ENCODE measurements around the gene PPP2R3B. TPM values are rescaled to one million over a fixed set of nuclear protein-coding genes. Genes with fewer than 3 reads are reported as not detected.

Gene PPP2R3B
- total RNA-seq, 1 donor from 2014 or later, result 38.3 TPM

GRCh38 chrX:338836-339400 lies 47.8 kb downstream of the PPP2R3B start:
- TF ChIP-seq CTCF (conservative IDR thresholded peaks at IDR 0.05; ENCODE audit: low read depth, low read length), result no peak
- H3K4me3 ChIP-seq (ENCODE audit: low read depth, low read length), result no peak overlapping the region
- DNase-seq (ENCODE audit: low read depth), result no peak

- no peak overlapping the region for H3K4me3 ChIP-seq (ENCODE audit: low read depth, low read length)
- no peak for DNase-seq (ENCODE audit: low read depth)
- no peak for TF ChIP-seq CTCF (conservative IDR thresholded peaks at IDR 0.05; ENCODE audit: low read depth, low read length)
These were observed 48.3 kb downstream of the PPP2R3B start for GRCh38 chrX:338281-338835.

GRCh38 chrX:337331-337831 lies 49.3 kb downstream of the PPP2R3B start:
- no peak for DNase-seq (ENCODE audit: low read depth)
- TF ChIP-seq CTCF (conservative IDR thresholded peaks at IDR 0.05; ENCODE audit: low read depth, low read length), result no peak
- H3K4me3 ChIP-seq (ENCODE audit: low read depth, low read length), result no peak overlapping the region

GRCh38 chrX:336227-336626 lies 50.5 kb downstream of the PPP2R3B start:
- no peak for DNase-seq (ENCODE audit: low read depth)
- TF ChIP-seq CTCF (conservative IDR thresholded peaks at IDR 0.05; ENCODE audit: low read depth, low read length), result no peak
- H3K4me3 ChIP-seq (ENCODE audit: low read depth, low read length), result no peak overlapping the region

GRCh38 chrX:335758-336155 lies 51.0 kb downstream of the PPP2R3B start:
- no peak for TF ChIP-seq CTCF (conservative IDR thresholded peaks at IDR 0.05; ENCODE audit: low read depth, low read length)
- no peak overlapping the region for H3K4me3 ChIP-seq (ENCODE audit: low read depth, low read length)
- DNase-seq (ENCODE audit: low read depth), result no peak

- no peak for TF ChIP-seq CTCF (conservative IDR thresholded peaks at IDR 0.05; ENCODE audit: low read depth, low read length)
- H3K4me3 ChIP-seq (ENCODE audit: low read depth, low read length), result no peak overlapping the region
- no peak for DNase-seq (ENCODE audit: low read depth)
These were observed 51.5 kb downstream of the PPP2R3B start for GRCh38 chrX:334971-335757.
